ENCODE measurements around the gene BLTP3A. TPM values are rescaled to one million over a fixed set of nuclear protein-coding genes. Genes with fewer than 3 reads are reported as not detected.

BLTP3A gene, protein sequence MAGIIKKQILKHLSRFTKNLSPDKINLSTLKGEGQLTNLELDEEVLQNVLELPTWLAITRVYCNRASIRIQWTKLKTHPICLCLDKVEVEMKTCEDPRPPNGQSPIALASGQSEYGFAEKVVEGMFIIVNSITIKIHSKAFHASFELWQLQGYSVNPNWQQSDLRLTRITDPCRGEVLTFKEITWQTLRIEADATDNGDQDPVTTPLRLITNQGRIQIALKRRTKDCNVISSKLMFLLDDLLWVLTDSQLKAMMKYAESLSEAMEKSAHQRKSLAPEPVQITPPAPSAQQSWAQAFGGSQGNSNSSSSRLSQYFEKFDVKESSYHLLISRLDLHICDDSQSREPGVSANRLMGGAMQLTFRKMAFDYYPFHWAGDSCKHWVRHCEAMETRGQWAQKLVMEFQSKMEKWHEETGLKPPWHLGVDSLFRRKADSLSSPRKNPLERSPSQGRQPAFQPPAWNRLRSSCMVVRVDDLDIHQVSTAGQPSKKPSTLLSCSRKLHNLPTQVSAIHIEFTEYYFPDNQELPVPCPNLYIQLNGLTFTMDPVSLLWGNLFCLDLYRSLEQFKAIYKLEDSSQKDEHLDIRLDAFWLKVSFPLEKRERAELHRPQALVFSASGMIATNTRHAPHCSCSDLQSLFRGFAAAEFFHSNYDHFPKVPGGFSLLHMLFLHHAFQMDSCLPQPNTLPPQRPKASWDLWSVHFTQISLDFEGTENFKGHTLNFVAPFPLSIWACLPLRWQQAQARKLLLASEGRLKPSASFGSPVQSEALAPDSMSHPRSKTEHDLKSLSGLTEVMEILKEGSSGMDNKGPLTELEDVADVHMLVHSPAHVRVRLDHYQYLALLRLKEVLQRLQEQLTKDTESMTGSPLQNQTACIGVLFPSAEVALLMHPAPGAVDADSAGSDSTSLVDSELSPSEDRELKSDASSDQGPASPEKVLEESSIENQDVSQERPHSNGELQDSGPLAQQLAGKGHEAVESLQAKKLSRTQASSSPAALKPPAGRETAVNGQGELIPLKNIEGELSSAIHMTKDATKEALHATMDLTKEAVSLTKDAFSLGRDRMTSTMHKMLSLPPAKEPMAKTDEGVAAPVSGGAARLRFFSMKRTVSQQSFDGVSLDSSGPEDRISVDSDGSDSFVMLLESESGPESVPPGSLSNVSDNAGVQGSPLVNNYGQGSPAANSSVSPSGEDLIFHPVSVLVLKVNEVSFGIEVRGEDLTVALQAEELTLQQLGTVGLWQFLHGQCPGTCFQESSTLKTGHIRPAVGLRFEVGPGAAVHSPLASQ (N-terminal part only)
- total RNA-seq: 6.1 and 7.3 TPM in 2 replicates

DNA sequence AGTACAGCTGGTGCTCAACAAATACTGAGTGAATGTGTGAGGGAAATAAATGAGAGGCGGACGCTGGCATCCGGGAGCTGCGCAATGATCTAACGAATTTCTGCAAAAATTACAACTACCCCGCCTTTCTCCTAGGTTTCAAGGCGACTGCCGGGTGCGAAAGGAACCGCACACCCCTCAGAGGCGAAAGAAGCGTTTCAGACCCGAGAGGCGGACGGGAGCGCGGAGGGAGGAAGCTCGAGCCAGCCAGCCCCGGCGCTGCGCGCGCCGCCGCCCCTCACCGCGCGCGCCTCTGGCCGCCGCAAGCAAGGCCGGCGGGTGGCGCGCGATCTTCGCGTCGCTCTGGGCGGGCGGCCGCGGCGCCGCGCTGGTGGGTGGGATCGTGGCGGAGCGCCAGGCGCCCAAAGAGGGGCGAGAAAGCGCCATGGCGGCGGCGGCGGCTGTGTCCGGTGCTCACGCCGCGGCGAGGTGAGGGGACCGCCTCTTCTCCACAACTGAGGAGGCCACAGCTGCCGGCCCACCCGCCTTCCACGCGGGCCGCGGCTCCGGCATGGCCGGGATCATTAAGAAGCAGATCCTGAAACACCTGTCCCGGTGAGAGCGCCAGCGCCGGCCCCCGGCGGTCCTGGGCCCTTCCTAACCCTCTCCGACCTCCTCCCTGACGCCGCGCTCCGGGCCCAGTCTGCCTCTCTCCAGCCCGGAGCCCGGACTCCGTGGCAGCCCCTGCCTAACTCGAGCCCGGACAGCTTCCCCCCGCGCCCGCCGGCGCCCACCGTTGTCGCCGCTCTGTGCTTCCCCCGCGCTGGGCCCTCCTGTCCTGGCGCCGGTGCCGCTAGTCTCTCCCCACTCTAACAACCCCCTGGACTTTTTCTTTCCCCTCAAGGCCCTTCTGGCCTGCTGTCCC, at the start of gene BLTP3A:
BLTP3A (plus strand) TSS at position 383 of the 904 bp plus-strand sequence; CDS start at position 551, 168 bp downstream.

Other genes with a start within 250 kb of the BLTP3A start
- gene SPDEF, start 235.8 kb upstream of the BLTP3A start, total RNA-seq: not detected in 2 replicates
- 52.6 and 53.9 TPM in 2 replicates for gene ILRUN, start 95.3 kb upstream of the BLTP3A start, total RNA-seq
- 36.6 and 45.2 TPM in 2 replicates for gene SNRPC, start 34.6 kb upstream of the BLTP3A start, total RNA-seq
- 12.9 and 20.8 TPM in 2 replicates for gene TAF11, start 96.0 kb downstream of the BLTP3A start, total RNA-seq
- 12.4 and 14.5 TPM in 2 replicates for gene ANKS1A, start 97.2 kb downstream of the BLTP3A start, total RNA-seq